H1 (cell line): ENCODE data around the gene P3H3. TPM values are rescaled to one million over a fixed set of nuclear protein-coding genes. Genes with fewer than 3 reads are reported as not detected.

Source experiments
- CTCF ChIA-PET: fragments of 300-600 bp; sonication (Branson Sonifier 250); formaldehyde crosslinking; loops from one replicate; lab custom pipeline; 2021; ENCODE audit not compliant: partially characterized antibody; lab: Charles Lee
- POLR2A ChIA-PET: fragments of 300-600 bp; sonication (Branson Sonifier 250); formaldehyde crosslinking; loops from one replicate; lab custom pipeline; 2021; ENCODE audit warnings: inconsistent platforms; ENCODE audit not compliant: partially characterized antibody; lab: Charles Lee
- DNase-seq, 2 experiments: peaks; one replicate each; pipeline versions ENCODE4 v3.0.0 to v3.0.0-alpha.2; 2010 to 2022; ENCODE audit warnings: low spot score in 2 of 2, low read depth in 1 of 2, mixed read lengths in 1 of 2
- FAIRE-seq: peaks from 2 replicates; lab custom pipeline; 2011; peaks lifted over from hg19 to GRCh38; lab: Jason Lieb, UNC
- H2AFZ ChIP-seq: 2 replicates; pipeline ENCODE4 v1.8.1; 2012; ENCODE audit warnings: low read length, inconsistent platforms
- H2AK5ac ChIP-seq: 2 replicates; pipeline ENCODE4 v1.6.1; 2013; ENCODE audit warnings: low read depth, low read length
- H2BK120ac ChIP-seq: replicated peaks from 2 replicates; pipeline ENCODE3; 2013; ENCODE audit warnings: low read depth, low read length, inconsistent platforms
- H2BK12ac ChIP-seq: 2 replicates; pipeline ENCODE4 v1.6.1; 2013; ENCODE audit warnings: low read depth, low read length
- H2BK15ac ChIP-seq: 2 replicates; pipeline ENCODE4 v1.6.1; 2013; ENCODE audit warnings: low read length
- H2BK20ac ChIP-seq: 2 replicates; pipeline ENCODE4 v1.6.1; 2013; ENCODE audit warnings: low read length
- H2BK5ac ChIP-seq: 2 replicates; pipeline ENCODE4 v1.6.1; 2013; ENCODE audit warnings: low read depth, low read length
- H3K14ac ChIP-seq: 2 replicates; pipeline ENCODE4 v1.6.1; 2013; ENCODE audit warnings: inconsistent platforms; ENCODE audit not compliant: insufficient read length
- H3K18ac ChIP-seq: 2 replicates; pipeline ENCODE4 v1.6.1; 2013; ENCODE audit warnings: low read length; ENCODE audit errors: extremely low read depth
- H3K23ac ChIP-seq: 2 replicates; pipeline ENCODE4 v1.6.1; 2013; ENCODE audit warnings: inconsistent platforms; ENCODE audit not compliant: insufficient read length
- H3K23me2 ChIP-seq: 2 replicates; pipeline ENCODE4 v1.6.1; 2013; ENCODE audit warnings: low read depth, low read length
- H3K27ac ChIP-seq: 2 replicates; pipeline ENCODE4 v1.6.1; 2011; ENCODE audit warnings: low read depth, low read length, inconsistent platforms
- H3K27me3 ChIP-seq, 4 experiments: replicated peaks in 1 of 4; 1 replicate in 1 of 4; 2 replicates in 3 of 4; pipeline versions ENCODE4 v1.6.1 to v1.8.1; 2011 to 2013; ENCODE audit warnings: low read length in 3 of 4, mild to moderate bottlenecking in 3 of 4, inconsistent platforms in 2 of 4, mixed read lengths in 2 of 4, moderate library complexity in 1 of 4; ENCODE audit not compliant: control insufficient read depth in 3 of 4, insufficient read depth in 3 of 4; ENCODE audit errors: extremely low read depth in 1 of 4
- H3K36me3 ChIP-seq, 4 experiments: 2 replicates each; pipeline versions ENCODE4 v1.6.1 to v1.8.1; 2011 to 2013; ENCODE audit warnings: mild to moderate bottlenecking in 4 of 4, low read length in 3 of 4, moderate library complexity in 2 of 4, control low read depth in 1 of 4, inconsistent platforms in 1 of 4; ENCODE audit not compliant: insufficient read depth in 4 of 4, control insufficient read depth in 2 of 4
- H3K4ac ChIP-seq: replicated peaks from 2 replicates; pipeline ENCODE3; 2013; ENCODE audit warnings: low read length, low read depth, mixed read lengths, inconsistent platforms; ENCODE audit not compliant: insufficient read length
- H3K4me1 ChIP-seq, 4 experiments: replicated peaks in 1 of 4; 1 replicate in 1 of 4; 2 replicates in 3 of 4; pipeline versions ENCODE4 v1.6.1 to v1.8.1; 2011 to 2013; ENCODE audit warnings: low read length in 3 of 4, inconsistent platforms in 2 of 4, mixed read lengths in 1 of 4; ENCODE audit not compliant: insufficient read depth in 4 of 4, control insufficient read depth in 3 of 4
- H3K4me2 ChIP-seq, 2 experiments: 2 replicates each; pipeline versions ENCODE4 v1.6.1 to v1.8.1; 2011 to 2013; ENCODE audit warnings: low read depth in 2 of 2, low read length in 2 of 2, control low read depth in 1 of 2, inconsistent platforms in 1 of 2, mild to moderate bottlenecking in 1 of 2; ENCODE audit not compliant: insufficient read depth in 1 of 2
- H3K4me3 ChIP-seq, 4 experiments: fragments of 200-600, 300-600 bp in 1 of 4; sonication (generic), shearing (Covaris generic), sonication (Bioruptor Twin) in 1 of 4; 2 replicates each; pipeline versions ENCODE4 v1.5.1 to v1.8.1; 2011 to 2016; ENCODE audit warnings: low read length in 4 of 4, low read depth in 3 of 4, control low read depth in 2 of 4, inconsistent platforms in 2 of 4, mild to moderate bottlenecking in 2 of 4, mixed read lengths in 1 of 4, moderate library complexity in 1 of 4; ENCODE audit not compliant: insufficient read depth in 2 of 4; ENCODE audit errors: extremely low read depth in 1 of 4
- H3K56ac ChIP-seq: replicated peaks from 2 replicates; pipeline ENCODE3; 2013; ENCODE audit warnings: low read depth, mild to moderate bottlenecking, mixed read lengths, low read length, inconsistent platforms; ENCODE audit not compliant: insufficient read length
- H3K79me1 ChIP-seq: 2 replicates; pipeline ENCODE4 v1.6.1; 2013; ENCODE audit warnings: low read depth, low read length, control low read depth
- H3K79me2 ChIP-seq, 2 experiments: 2 replicates each; pipeline versions ENCODE4 v1.6.1 to v1.8.1; 2012 to 2013; ENCODE audit warnings: low read length in 2 of 2, mild to moderate bottlenecking in 2 of 2, inconsistent platforms in 1 of 2; ENCODE audit not compliant: insufficient read depth in 2 of 2, control insufficient read depth in 1 of 2
- H3K9ac ChIP-seq, 4 experiments: replicated peaks in 1 of 4; 1 replicate in 1 of 4; 2 replicates in 3 of 4; pipeline versions ENCODE4 v1.6.1 to v1.8.1; 2011 to 2013; ENCODE audit warnings: low read depth in 3 of 4, low read length in 3 of 4, control low read depth in 2 of 4, mild to moderate bottlenecking in 2 of 4, moderate library complexity in 2 of 4, inconsistent platforms in 1 of 4; ENCODE audit errors: extremely low read depth in 1 of 4
- H3K9me3 ChIP-seq, 2 experiments: 2 replicates each; pipeline versions ENCODE4 v1.6.1 to v1.8.1; 2012 to 2013; ENCODE audit warnings: mild to moderate bottlenecking in 2 of 2, moderate library complexity in 2 of 2, control low read depth in 1 of 2, inconsistent platforms in 1 of 2, low read depth in 1 of 2, low read length in 1 of 2, mixed read lengths in 1 of 2; ENCODE audit not compliant: insufficient read depth in 2 of 2
- H4K20me1 ChIP-seq, 2 experiments: replicated peaks in 1 of 2; 2 replicates each; pipeline versions ENCODE3 to v1.8.1; 2011 to 2013; ENCODE audit warnings: inconsistent platforms in 2 of 2, low read length in 2 of 2, mild to moderate bottlenecking in 1 of 2; ENCODE audit not compliant: insufficient read depth in 2 of 2, control insufficient read depth in 1 of 2
- H4K5ac ChIP-seq: 2 replicates; pipeline ENCODE4 v1.6.1; 2013; ENCODE audit warnings: low read length, low read depth, mixed read lengths, inconsistent platforms; ENCODE audit not compliant: insufficient read length
- H4K8ac ChIP-seq: 2 replicates; pipeline ENCODE4 v1.8.0; 2013; ENCODE audit warnings: mild to moderate bottlenecking, moderate library complexity, low read length, inconsistent platforms; ENCODE audit not compliant: insufficient read depth; ENCODE audit errors: extremely low read depth
- H4K91ac ChIP-seq: replicated peaks from 2 replicates; pipeline ENCODE3; 2013; ENCODE audit warnings: low read length, mixed read lengths, inconsistent platforms; ENCODE audit not compliant: insufficient read length
- JUN ChIP-seq: IDR thresholded peaks from 2 replicates; pipeline ENCODE4 v1.6.1; 2011; ENCODE audit warnings: low read depth, mild to moderate bottlenecking, improper control_type of control experiment, low read length
- RBBP5 ChIP-seq: IDR thresholded peaks from 2 replicates; pipeline ENCODE4 v1.7.1; 2012; ENCODE audit warnings: low read depth, mild to moderate bottlenecking, inconsistent platforms, low read length, moderate library complexity, borderline replicate concordance
- WGBS, 2 experiments: shearing (Covaris generic) in 1 of 2; methylation state at CpG; one replicate each; pipeline versions ENCODE4 v1.1.6 to v1.1.7; 2013 to 2015; ENCODE audit warnings: low lambda C conversion rate in 2 of 2, mixed read lengths in 2 of 2, inconsistent platforms in 1 of 2, low coverage in 1 of 2, missing lambda C conversion rate in 1 of 2; ENCODE audit not compliant: insufficient replicate concordance in 2 of 2, insufficient coverage in 1 of 2, insufficient read length in 1 of 2; ENCODE audit errors: extremely low coverage in 1 of 2, missing lambda C conversion rate in 1 of 2; 5-methylcytosine and 5-hydroxymethylcytosine counted together
- polyA plus RNA-seq, 7 experiments: library from polyadenylated mRNA; depleted of rRNA in 3 of 7; stranded (reverse) in 5 of 7; unstranded in 2 of 7; fragments of >200 nt in 5 of 7; fragments of 200-250 nt in 2 of 7; gene quantifications; 1 replicate in 5 of 7; 2 replicates in 1 of 7; 4 replicates in 1 of 7; pipeline versions ENCODE4 v1.2.1 to v1.2.3, GENCODE V29; 2011 to 2013; ENCODE audit warnings: missing spikeins in 2 of 7, mixed read lengths in 2 of 7
- total RNA-seq: library from RNA; stranded (reverse); fragmentation: NEBNext Ultra II Directional; extraction: Animal tissue kit (Norgen Biotek cat#: 25700); gene quantifications from 2 replicates; pipeline ENCODE4 v1.2.1, GENCODE V29; 2021

P3H3 gene
- total and polyA plus RNA-seq, 2 of the 8 experiments (the other 6 are each of a cell fraction or from before 2014, with no cell fraction given): 22.9 to 43.5 TPM

DNA sequence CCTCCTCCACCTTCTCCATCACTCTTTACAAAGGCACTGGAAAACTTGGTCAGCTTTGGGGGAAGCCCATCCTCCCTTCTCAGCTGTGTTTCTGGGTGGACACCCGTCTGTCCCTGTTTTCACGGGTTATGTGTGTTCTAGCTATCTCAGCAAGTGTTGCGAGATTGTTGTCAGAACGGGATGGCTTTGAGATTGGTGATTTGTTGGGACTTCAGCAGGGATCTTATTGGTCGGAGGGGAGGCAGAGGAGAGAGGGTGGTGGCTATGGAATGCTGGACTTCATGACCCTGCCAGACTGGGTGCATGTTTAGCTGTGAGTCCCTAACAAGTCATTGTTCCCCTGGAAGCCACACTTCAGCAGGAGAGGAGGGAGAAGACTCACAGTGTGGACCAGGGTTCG is 25.8 kb downstream of the P3H3 start:
- H3K14ac ChIP-seq: no peak overlapping the region
- H3K27ac ChIP-seq: no peak overlapping the region
- 88% methylated on average over 6 of the region's 6 CpGs; no CpG with 5 or more reads in 1 of the 2 experiments for WGBS, 2 experiments
- no peak overlapping the region; a peak in 1 of 4 replicates for H3K4me2 ChIP-seq
- H2BK15ac ChIP-seq: no peak overlapping the region
- POLR2A ChIA-PET: interaction anchor here (5.7 to 25.7 kb wide), 3 partner anchors 13 to 89 kb away, joined by 29 to 588 read pairs (median 388); partner anchors contain the start of genes C12orf57, GNB3, GPR162 and P3H3
- DNase-seq (no peak), FAIRE-seq (no peak)
- no peak overlapping the region for H2AFZ ChIP-seq
- H2BK5ac ChIP-seq: no peak overlapping the region
- 0 out of 2 replicates have a peak overlapping the region, but pooled peaks have one; percentile 10 for H2BK12ac ChIP-seq
- no peak overlapping the region for H3K9ac ChIP-seq
- no peak overlapping the region for H3K4me3 ChIP-seq
- H3K27me3 ChIP-seq: no peaks in the 10 kb centered on the region
- no peak overlapping the region for H2BK20ac ChIP-seq
- H3K79me2 ChIP-seq: peaks cover 0 to 29% of the 10 kb centered on the region in 2 experiments; a peak in 2 of 4 replicates
- no peak overlapping the region for H3K23ac ChIP-seq
- H3K4ac ChIP-seq: no peak overlapping the region
- H3K23me2 ChIP-seq: peaks cover 11% of the 10 kb centered on the region
- no peak overlapping the region for H2AK5ac ChIP-seq
- H3K9me3 ChIP-seq: no peaks in the 10 kb centered on the region
- H3K36me3 ChIP-seq: peaks cover 10 to 37% (median 36%) of the 10 kb centered on the region in 4 experiments
- no peak overlapping the region for H2BK120ac ChIP-seq
- no peak overlapping the region for H3K18ac ChIP-seq
- H3K4me1 ChIP-seq: peaks cover 0 to 14% (median 3%) of the 10 kb centered on the region in 4 experiments; a peak in 5 of 7 replicates
- H4K20me1 ChIP-seq: peaks cover 0 to 5% of the 10 kb centered on the region in 2 experiments
- H3K79me1 ChIP-seq: no peaks in the 10 kb centered on the region; the same call in 1 of the 2 replicates
- H4K91ac ChIP-seq: no peak overlapping the region
- H4K8ac ChIP-seq: no peak overlapping the region
- no peak overlapping the region for H4K5ac ChIP-seq
- H3K56ac ChIP-seq: no peak overlapping the region
- CTCF ChIA-PET: interaction anchor here (0.6 to 19.8 kb wide), 8 partner anchors 15 to 273 kb away, joined by 3 to 292 read pairs (median 5); partner anchors contain the start of genes C12orf57, GNB3, MLF2 and P3H3
- TF ChIP-seq JUN (no peak), RBBP5 (no peak)
